Activated CD4-positive, alpha-beta T cell treated with anti-CD3 and anti-CD28 coated beads for 36 hours (primary cell): ENCODE results near the gene RPS6KA1. TPM values are rescaled to one million over a fixed set of nuclear protein-coding genes. Genes with fewer than 3 reads are reported as not detected.

Experiments
- ATAC-seq: fragments of 200-7000 bp; cut with Tn5 transposase; one replicate; pipeline ENCODE4 v1.10.0; 2021; ENCODE audit warnings: mild to moderate bottlenecking, moderate library complexity
- CTCF ChIA-PET: fragments of 350-600 bp; sonication (Branson Sonifier 250); formaldehyde crosslinking; loops from one replicate; lab custom pipeline; 2021; ENCODE audit warnings: antibody characterized with exemption; lab: Charles Lee
- POLR2A ChIA-PET: fragments of 350-600 bp; sonication (Branson Sonifier 250); formaldehyde crosslinking; loops from one replicate; lab custom pipeline; 2021; ENCODE audit warnings: antibody characterized with exemption, inconsistent platforms; lab: Charles Lee
- DNase-seq: peaks from one replicate; pipeline ENCODE4 v3.0.0-alpha.2; 2020
- H3K27ac Mint-ChIP-seq: one replicate; pipeline ENCODE4 v1.8.0; 2021; ENCODE audit warnings: mixed read lengths
- H3K27me3 Mint-ChIP-seq: one replicate; pipeline ENCODE4 v1.8.0; 2021; ENCODE audit warnings: mixed read lengths
- H3K36me3 Mint-ChIP-seq: one replicate; pipeline ENCODE4 v1.8.0; 2021; ENCODE audit warnings: low read depth, mixed read lengths
- H3K4me1 Mint-ChIP-seq: one replicate; pipeline ENCODE4 v1.8.0; 2021; ENCODE audit warnings: mixed read lengths
- H3K4me3 Mint-ChIP-seq: one replicate; pipeline ENCODE4 v1.8.0; 2021; ENCODE audit warnings: mild to moderate bottlenecking, moderate library complexity, mixed read lengths
- H3K9me3 Mint-ChIP-seq: one replicate; pipeline ENCODE4 v1.8.0; 2021; ENCODE audit warnings: low read depth, mixed read lengths
- intact Hi-C, 2 experiments: fragments of 100-400 bp; cut with DNase I in 1 of 2; cut with micrococcal nuclease in 1 of 2; formaldehyde crosslinking; loops; one replicate each; pipeline versions ENCODE4 v1.14.2 to v1.15.1; 2022 to 2024; cut with DNase I, micrococcal nuclease
- total RNA-seq, 2 experiments: library from RNA; stranded (reverse); gene quantifications; one replicate each; pipeline ENCODE4 v1.2.3, GENCODE V29; 2021

The RPS6KA1 gene
- total RNA-seq, 2 experiments from 2014 or later, result 116 to 160 TPM

DNA sequence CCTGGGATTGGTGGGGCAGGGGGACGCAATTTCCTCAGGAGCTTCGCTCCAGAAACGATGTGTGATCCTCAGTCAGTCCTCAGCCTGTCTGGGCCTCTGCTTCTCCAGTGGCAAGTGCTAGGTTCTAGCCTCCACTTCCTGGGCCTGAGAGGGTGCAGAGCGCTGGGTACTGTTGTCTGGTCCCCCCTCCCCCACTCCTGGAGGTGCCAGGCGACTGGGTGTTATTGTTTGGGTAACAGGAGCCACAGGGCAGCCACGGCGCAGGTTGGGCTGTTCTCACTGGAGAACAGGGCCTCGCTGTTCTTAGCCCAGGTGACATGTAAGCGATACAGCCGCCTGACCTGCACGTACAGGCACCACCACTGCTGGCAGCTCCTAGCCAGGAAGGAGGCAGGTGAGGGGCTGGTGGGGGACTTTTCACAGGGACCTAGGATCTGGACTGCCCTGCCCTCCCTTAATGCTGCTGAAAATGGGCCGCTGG is 2.1 kb downstream of the RPS6KA1 start:
- Mint-ChIP-seq H3K9me3 (no peaks in the 10 kb centered on the region), H3K27me3 (no peaks in the 10 kb centered on the region), H3K36me3 (no peaks in the 10 kb centered on the region), H3K27ac (no peak overlapping the region), H3K4me1 (peaks cover 28% of the 10 kb centered on the region), H3K4me3 (no peak overlapping the region)
- intact Hi-C loops, result no loop called here
- ChIA-PET POLR2A (no interaction called here), CTCF (interaction anchor here (0.9 to 10.1 kb wide), 3 partner anchors 8 to 292 kb away, joined by 3 to 101 read pairs (median 5); no protein-coding TSS in a partner anchor)
- ATAC-seq, result no peak
- no peak for DNase-seq

DNA sequence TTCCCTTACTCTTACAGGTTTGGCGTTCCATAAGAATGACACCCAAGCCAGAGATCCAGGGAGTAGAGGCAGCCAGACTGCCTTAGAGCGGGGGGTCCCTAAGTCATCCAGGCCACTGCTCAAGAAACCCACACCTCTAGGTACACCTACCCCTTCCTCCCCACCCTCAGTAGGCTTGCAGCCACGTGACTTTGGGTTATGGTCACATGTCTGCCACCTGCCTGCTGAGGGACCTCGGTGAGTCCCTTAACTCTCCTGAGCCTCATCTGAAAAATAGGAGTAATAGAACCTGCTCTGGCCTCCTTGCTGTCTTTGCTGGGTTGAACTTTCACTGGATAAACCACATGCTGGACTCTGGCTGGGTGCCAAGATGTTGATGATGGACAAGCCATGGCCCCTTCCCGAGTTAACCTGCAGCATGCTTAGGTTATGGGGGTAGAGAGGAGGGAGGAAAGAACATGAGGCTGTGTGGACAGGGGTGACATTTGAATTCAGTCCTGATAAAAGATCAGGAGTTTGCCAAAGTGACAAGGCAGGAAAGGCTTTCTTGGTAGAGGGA is 4.5 kb downstream of the RPS6KA1 start:
- ChIA-PET POLR2A (interaction anchor here (0.6 kb wide), 1 partner anchor 34 kb away, joined by 5 read pairs; no protein-coding TSS in a partner anchor), CTCF (interaction anchor here (1.0 to 1.4 kb wide), 2 partner anchors 13 to 158 kb away, joined by 3 read pairs; no protein-coding TSS in a partner anchor)
- Mint-ChIP-seq H3K4me3 (no peak overlapping the region), H3K27me3 (no peaks in the 10 kb centered on the region), H3K36me3 (no peaks in the 10 kb centered on the region), H3K9me3 (no peaks in the 10 kb centered on the region), H3K27ac (no peak overlapping the region), H3K4me1 (peaks cover 45% of the 10 kb centered on the region)
- no peak for DNase-seq
- ATAC-seq, result no peak
- intact Hi-C loops, result no loop called here

DNA sequence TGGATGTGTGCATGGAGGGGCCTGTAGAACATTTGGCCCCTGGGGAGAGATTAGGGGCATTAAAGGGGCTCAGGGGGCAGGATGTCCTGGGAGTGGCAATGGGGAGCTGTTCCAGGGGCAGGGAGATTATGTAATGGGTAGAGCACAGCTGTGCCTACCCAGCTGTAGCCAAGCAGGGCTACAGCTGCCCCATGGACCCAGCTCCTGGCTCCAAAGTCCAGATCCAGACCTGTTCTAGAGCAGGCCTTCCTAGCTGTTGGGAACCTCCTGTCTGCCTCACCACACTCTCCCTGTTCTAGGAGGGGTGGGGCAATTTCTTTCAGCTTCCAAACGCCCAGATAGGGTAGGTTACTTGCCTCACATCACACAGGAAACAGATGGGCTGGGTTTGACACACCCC is 5.6 kb downstream of the RPS6KA1 start:
- ChIA-PET POLR2A (interaction anchor here (0.5 kb wide), 1 partner anchor 1384 kb away, joined by 8 read pairs; no protein-coding TSS in a partner anchor), CTCF (interaction anchor here (0.9 to 1.6 kb wide), 4 partner anchors 10 to 157 kb away, joined by 3 to 6 read pairs (median 3); no protein-coding TSS in a partner anchor)
- Mint-ChIP-seq H3K4me1 (peaks cover 54% of the 10 kb centered on the region), H3K27me3 (no peaks in the 10 kb centered on the region), H3K4me3 (no peak overlapping the region), H3K9me3 (no peaks in the 10 kb centered on the region), H3K27ac (no peak overlapping the region), H3K36me3 (peaks cover under 1% of the 10 kb centered on the region)
- no peak for ATAC-seq
- intact Hi-C loops, result no loop called here
- no peak for DNase-seq

DNA sequence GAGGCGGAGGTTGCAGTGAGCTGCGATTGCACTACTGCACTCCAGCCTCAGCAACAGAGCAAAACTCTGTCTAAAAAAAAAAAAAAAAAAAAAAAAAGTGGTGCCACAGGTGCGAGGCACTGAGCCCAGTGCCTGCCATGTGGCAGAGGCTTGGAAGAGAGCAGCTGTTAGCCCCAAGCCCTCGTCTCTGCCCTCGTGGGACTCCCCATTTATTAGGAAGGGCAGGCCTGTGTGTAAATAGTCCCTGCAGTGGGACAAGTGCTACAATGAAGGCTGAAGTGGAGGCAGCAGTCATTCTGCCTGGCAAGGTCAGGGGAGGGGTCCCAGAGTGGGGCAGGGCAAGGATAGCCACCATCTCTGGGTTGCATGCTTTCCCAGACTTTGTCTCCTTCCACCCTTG is 6.5 kb downstream of the RPS6KA1 start:
- CTCF ChIA-PET, result interaction anchor here (1.1 to 1.6 kb wide), 2 partner anchors 12 to 35 kb away, joined by 3 to 6 read pairs; no protein-coding TSS in a partner anchor
- Mint-ChIP-seq H3K4me3 (no peak overlapping the region), H3K36me3 (peaks cover 2% of the 10 kb centered on the region), H3K27me3 (no peaks in the 10 kb centered on the region), H3K4me1 (peaks cover 53% of the 10 kb centered on the region), H3K9me3 (no peaks in the 10 kb centered on the region), H3K27ac (no peak overlapping the region)
- POLR2A ChIA-PET, result interaction anchor here (0.5 kb wide), 1 partner anchor 12 kb away, joined by 3 read pairs; no protein-coding TSS in a partner anchor
- intact Hi-C loops, result no loop called here
- DNase-seq, result no peak
- no peak for ATAC-seq

DNA sequence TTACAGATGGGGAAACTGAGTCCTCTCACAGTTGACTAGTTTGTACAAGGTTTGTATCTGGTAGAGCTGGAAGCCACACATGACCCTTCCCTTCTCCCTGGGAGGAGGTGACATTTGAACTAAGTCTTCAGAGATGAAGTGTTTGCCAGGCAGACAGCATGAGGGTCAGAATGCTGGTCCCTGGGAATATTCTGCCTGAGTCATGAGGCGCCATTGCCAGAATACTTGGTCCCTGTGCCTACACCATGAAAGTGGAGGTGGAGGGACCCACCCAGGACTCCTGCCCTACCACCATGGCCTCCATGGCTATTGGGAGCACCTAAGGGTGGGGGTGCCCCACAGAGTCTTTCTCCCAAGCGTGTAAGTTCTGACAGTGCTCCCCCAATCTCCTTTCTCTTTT is 7.0 kb downstream of the RPS6KA1 start:
- no peak for DNase-seq
- no peaks in the 10 kb centered on the region for H3K27me3 Mint-ChIP-seq
- peaks cover 2% of the 10 kb centered on the region for H3K36me3 Mint-ChIP-seq
- no peak overlapping the region for H3K4me3 Mint-ChIP-seq
- no peak overlapping the region for H3K27ac Mint-ChIP-seq
- intact Hi-C loops, result no loop called here
- H3K9me3 Mint-ChIP-seq, result no peaks in the 10 kb centered on the region
- H3K4me1 Mint-ChIP-seq, result peaks cover 54% of the 10 kb centered on the region
- no peak for ATAC-seq
- CTCF ChIA-PET, result interaction anchor here (0.6 to 5.9 kb wide), 2 partner anchors 10 to 119 kb away, joined by 3 to 101 read pairs; partner anchors contain the start of gene RPS6KA1
- POLR2A ChIA-PET, result interaction anchor here (0.5 kb wide), 1 partner anchor 11 kb away, joined by 3 read pairs; no protein-coding TSS in a partner anchor

DNA sequence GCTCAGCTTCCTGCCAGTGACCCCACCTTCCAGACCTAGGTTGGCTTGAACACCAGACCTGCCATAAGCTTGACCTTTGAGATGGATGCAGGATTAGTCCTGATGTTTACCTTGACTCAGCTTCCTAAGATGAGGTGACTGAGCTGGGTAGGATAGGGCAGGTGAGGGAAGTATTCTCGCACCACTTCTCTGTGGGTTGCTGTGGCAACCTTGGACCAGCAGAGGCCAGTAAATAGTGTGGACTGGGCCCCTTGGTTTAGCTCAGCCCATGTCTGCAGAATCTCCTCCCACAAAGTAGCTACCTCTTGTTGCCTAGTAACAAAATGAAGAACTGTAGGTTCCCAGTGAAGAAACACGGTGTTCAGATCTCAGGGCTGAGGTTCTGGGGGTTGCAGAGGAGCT is 8.4 kb downstream of the RPS6KA1 start:
- CTCF ChIA-PET, result interaction anchor here (0.6 to 5.9 kb wide), 21 partner anchors 10 to 362 kb away, joined by 3 to 101 read pairs (median 3); partner anchors contain the start of gene RPS6KA1
- intact Hi-C loops, result no loop called here

DNA sequence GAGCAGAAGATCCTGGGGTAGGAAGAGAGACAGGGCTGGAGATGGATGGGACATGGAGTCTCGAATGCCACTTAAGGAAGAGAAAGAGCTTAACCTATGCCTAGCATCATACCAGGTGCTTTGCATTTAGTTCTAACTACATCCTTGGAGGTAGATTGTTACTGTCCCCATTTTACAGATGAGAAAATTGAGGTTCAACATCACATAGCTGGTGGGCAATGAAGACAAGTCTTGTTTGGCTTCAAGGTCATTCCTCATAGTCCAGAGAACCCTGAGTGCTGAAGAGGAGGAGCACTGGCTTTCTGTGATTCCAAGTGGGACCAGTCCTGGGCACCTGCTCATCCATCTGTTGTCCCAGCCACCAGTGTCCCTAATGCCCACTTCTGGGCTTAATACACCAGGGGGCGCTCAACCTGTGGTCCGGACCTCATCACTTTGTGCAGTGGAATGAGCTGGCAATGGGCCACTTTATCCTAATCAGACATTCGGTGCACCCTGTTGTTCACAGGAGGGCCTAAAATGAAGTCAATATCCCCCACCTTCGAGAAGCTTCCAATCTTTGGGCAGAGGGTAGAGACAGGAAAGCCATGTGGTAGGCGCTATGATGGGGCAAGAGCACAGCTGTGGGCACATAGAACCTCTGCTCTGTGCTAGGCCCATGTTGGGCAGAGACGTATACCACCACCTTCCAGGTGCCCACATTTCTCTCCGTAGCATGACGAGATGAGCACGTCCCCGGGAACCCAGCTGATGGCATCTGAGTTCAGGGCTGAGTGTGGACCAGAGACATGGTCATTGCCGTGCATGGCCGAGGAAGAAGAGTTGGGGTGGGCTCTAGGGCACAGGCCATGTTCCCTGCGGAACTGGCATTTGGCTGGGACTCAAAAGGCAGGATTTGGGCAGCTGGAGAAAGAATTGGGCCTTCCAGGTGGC is 9.2 kb downstream of the RPS6KA1 start:
- DNase-seq (peak; percentile 75), ATAC-seq (no peak)
- H3K4me3 Mint-ChIP-seq, result no peak overlapping the region
- peaks cover 2% of the 10 kb centered on the region for H3K36me3 Mint-ChIP-seq
- H3K27ac Mint-ChIP-seq, result peak overlapping the region; percentile 38
- H3K4me1 Mint-ChIP-seq, result peaks cover 76% of the 10 kb centered on the region
- intact Hi-C loops, result no loop called here
- no peaks in the 10 kb centered on the region for H3K27me3 Mint-ChIP-seq
- H3K9me3 Mint-ChIP-seq, result no peaks in the 10 kb centered on the region
- ChIA-PET POLR2A (no interaction called here), CTCF (interaction anchor here (0.6 to 5.9 kb wide), 23 partner anchors 9 to 361 kb away, joined by 3 to 101 read pairs (median 3); partner anchors contain the start of gene RPS6KA1)

More for the DNA sequence above, 8.4 kb downstream of the RPS6KA1 start:
- no peak for ATAC-seq
- peak; percentile 42 for DNase-seq
- Mint-ChIP-seq H3K4me3 (no peak overlapping the region), H3K4me1 (peaks cover 68% of the 10 kb centered on the region), H3K36me3 (peaks cover 2% of the 10 kb centered on the region), H3K27ac (no peak overlapping the region), H3K9me3 (no peaks in the 10 kb centered on the region), H3K27me3 (no peaks in the 10 kb centered on the region)
- POLR2A ChIA-PET, result no interaction called here

DNA sequence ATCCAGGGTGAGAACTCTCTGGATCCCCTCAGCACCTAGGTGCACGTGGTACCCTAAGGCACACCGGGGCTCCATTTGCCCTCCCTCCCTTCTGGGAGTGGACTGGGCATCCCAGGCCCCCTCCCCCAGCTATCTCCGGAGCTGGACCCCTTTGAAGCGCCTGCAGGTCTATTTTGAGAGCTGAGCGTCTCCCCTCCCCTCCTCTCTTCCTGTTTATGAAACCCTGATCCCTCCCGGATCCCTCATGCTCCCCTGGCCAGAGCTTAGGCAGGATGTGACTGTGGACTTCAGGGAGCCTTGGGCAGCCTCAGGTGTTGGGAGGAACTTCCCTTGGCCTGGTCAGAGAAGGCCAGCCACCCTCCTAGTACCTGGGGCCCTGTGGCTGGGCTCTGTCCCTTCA is 10.2 kb downstream of the RPS6KA1 start:
- intact Hi-C loops, result loop anchor here in 1 of 2 experiments (5.0 kb wide), 1 partner anchor 262 kb away; no protein-coding TSS in a partner anchor
- Mint-ChIP-seq H3K4me3 (no peak overlapping the region), H3K4me1 (peaks cover 77% of the 10 kb centered on the region), H3K27ac (peak overlapping the region; percentile 88), H3K36me3 (peaks cover 4% of the 10 kb centered on the region), H3K9me3 (no peaks in the 10 kb centered on the region), H3K27me3 (no peaks in the 10 kb centered on the region)
- ChIA-PET POLR2A (interaction anchor here (0.6 kb wide), 1 partner anchor 9 kb away, joined by 3 read pairs; no protein-coding TSS in a partner anchor), CTCF (interaction anchor here (0.8 to 5.9 kb wide), 5 partner anchors 12 to 339 kb away, joined by 3 to 101 read pairs (median 6); partner anchors contain the start of gene RPS6KA1)
- no peak for DNase-seq
- ATAC-seq, result no peak

DNA sequence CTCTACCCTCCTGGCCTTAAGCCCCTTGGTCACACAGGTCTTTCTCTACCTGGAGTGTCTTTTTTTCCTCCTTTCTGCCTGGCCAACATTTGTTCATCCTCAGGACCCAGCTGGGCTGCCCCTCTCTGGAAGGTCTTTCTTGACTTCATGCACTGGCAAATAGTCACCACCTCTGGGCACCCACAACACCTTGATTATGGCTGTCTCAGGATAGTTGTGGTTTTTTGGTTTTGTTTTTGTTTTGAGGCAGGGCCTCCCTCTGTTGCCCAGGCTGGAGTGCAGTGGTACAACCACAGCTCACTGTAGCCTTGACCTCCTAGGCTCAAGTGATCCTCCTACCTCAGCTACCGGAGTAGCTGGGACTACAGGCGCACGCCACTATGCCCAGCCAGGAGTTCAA is 10.8 kb downstream of the RPS6KA1 start:
- Mint-ChIP-seq H3K9me3 (no peaks in the 10 kb centered on the region), H3K36me3 (peaks cover 4% of the 10 kb centered on the region), H3K4me3 (peak overlapping the region; percentile 1), H3K4me1 (peaks cover 77% of the 10 kb centered on the region), H3K27ac (peak overlapping the region; percentile 88), H3K27me3 (no peaks in the 10 kb centered on the region)
- intact Hi-C loops, result loop anchor here in 1 of 2 experiments (5.0 kb wide), 1 partner anchor 263 kb away; no protein-coding TSS in a partner anchor
- ChIA-PET CTCF (interaction anchor here (0.6 to 5.9 kb wide), 4 partner anchors 14 to 249 kb away, joined by 3 to 101 read pairs (median 15); partner anchors contain the start of gene RPS6KA1), POLR2A (interaction anchor here (0.6 kb wide), 1 partner anchor 9 kb away, joined by 3 read pairs; no protein-coding TSS in a partner anchor)
- DNase-seq (peak; percentile 43), ATAC-seq (no peak)

DNA sequence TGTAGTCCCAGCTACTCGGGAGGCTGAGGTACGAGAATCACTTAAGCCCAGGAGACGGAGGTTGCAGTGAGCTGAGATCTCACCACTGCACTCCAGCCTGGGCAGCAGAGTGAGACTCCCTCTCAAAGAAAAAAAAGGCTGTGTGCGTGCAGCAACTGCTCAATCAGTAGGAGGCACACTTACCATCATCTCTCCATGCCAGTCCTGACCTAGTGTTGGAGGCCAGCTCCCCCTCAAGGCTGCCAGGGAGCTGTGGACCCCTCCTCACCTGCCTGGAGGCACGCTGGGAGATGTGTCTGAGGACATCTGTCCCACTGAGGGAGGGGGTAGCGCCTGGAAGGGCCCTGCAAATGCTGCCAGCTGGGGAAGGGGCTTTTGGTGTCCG is 11.9 kb downstream of the RPS6KA1 start:
- ATAC-seq (no peak), DNase-seq (peak; percentile 30)
- intact Hi-C loops, result loop anchor here in 1 of 2 experiments (5.0 kb wide), 1 partner anchor 264 kb away; no protein-coding TSS in a partner anchor
- H3K4me1 Mint-ChIP-seq, result peaks cover 78% of the 10 kb centered on the region
- peaks cover 11% of the 10 kb centered on the region for H3K36me3 Mint-ChIP-seq
- H3K27me3 Mint-ChIP-seq, result no peaks in the 10 kb centered on the region
- POLR2A ChIA-PET, result interaction anchor here (0.9 to 1.5 kb wide), 3 partner anchors 41 to 50 kb away, joined by 3 to 7 read pairs (median 3); no protein-coding TSS in a partner anchor
- peak overlapping the region; percentile 67 for H3K4me3 Mint-ChIP-seq
- CTCF ChIA-PET, result interaction anchor here (0.6 to 5.9 kb wide), 9 partner anchors 8 to 307 kb away, joined by 3 to 101 read pairs (median 3); partner anchors contain the start of gene RPS6KA1
- no peaks in the 10 kb centered on the region for H3K9me3 Mint-ChIP-seq
- H3K27ac Mint-ChIP-seq, result peak overlapping the region; percentile 94
